ENCODE results near the gene GALNS.

- TF ChIP-seq CTCF (IDR thresholded peaks at IDR 0.05 in 8 of 11, conservative IDR thresholded peaks at IDR 0.05 in 3 of 11), result no peak
- TF ChIP-seq POLR2A (IDR thresholded peaks at IDR 0.05), result no peak
- peak in 1 of 3 donors; percentile 15 for TF ChIP-seq POLR2AphosphoS5 (IDR thresholded peaks at IDR 0.05)
These were observed 35.3 kb upstream of the GALNS start for GRCh38 chr16:88892065-88892464.
